GM21723 (cell line): ENCODE results near the gene TBC1D3H.
"Not testable (repeated sequence)": the region's sequence is repeated elsewhere in the genome, so short reads cannot be mapped to it uniquely, and the experiment has no call there.

Experiments used
- ATAC-seq: cut with Tn5 transposase; IDR thresholded peaks from one replicate; pipeline ENCODE4 v1.9.1; 2021; ENCODE audit warnings: mild to moderate bottlenecking, moderate library complexity; ENCODE audit not compliant: unreplicated experiment

Gene TBC1D3H

GRCh38 chr17:36388385-36389245, at the start of gene TBC1D3H:
Gene TBC1D3H (minus strand): TSS chr17:36388435. CDS start chr17:36386895, 1,540 bp downstream.
- not testable (repeated sequence) for ATAC-seq

DNA sequence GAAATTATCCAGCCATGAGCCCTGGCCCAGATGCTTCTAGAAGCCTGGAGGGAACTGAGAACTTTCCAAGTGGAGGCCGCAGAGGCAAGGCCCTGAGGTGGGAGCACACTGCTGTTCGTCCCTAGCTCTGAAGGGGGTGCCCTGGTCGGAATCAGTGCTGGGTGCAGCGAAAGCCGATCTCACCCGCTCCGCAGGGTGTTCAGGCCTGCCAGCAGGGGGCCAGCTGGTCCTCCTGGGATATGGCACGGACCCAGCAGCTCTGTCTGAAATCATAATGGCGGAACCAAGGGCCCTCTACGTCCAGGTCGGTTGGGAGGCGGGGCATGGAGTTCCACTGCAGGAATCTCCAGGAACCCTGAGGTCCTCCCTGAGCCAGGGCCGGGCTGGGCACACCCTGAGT, 40.7 kb upstream of the TBC1D3H start:
- ATAC-seq, result not testable (repeated sequence)

DNA sequence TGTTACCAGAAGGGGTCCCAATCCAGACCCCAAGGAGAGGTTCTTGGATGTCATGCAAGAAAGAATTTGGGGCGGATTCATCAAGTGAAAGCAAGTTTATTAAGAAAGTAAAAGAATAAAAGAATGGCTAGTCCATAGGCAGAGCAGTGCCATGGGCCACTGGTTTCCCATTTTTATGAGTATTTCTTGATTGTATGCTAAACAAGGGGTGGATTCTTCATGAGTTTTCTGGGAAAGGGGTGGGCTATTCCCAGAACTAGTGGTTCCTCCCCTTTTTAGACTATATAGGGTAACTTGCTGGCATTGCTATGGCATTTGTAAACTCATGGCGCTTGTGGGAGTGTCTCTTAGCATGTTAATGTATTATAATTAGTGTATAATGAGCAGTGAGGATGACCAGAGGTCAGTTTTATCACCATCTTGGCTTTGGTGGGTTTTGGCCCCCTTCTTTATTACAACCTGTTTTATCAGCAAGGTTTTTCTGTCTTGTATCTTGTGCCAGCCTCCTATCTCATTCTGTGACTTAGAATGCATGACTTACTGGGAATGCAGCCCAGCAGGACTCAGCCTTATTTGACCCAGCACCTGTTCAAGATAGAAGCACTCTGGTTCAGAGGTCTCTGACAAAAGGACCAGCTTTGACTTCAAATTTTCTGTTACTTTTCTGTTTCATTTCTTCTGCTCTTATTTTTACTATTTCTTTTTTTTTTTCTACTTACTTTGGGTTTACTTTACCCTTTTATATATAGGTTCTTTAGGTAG, 27.1 kb upstream of the TBC1D3H start:
- ATAC-seq, result not testable (repeated sequence)

DNA sequence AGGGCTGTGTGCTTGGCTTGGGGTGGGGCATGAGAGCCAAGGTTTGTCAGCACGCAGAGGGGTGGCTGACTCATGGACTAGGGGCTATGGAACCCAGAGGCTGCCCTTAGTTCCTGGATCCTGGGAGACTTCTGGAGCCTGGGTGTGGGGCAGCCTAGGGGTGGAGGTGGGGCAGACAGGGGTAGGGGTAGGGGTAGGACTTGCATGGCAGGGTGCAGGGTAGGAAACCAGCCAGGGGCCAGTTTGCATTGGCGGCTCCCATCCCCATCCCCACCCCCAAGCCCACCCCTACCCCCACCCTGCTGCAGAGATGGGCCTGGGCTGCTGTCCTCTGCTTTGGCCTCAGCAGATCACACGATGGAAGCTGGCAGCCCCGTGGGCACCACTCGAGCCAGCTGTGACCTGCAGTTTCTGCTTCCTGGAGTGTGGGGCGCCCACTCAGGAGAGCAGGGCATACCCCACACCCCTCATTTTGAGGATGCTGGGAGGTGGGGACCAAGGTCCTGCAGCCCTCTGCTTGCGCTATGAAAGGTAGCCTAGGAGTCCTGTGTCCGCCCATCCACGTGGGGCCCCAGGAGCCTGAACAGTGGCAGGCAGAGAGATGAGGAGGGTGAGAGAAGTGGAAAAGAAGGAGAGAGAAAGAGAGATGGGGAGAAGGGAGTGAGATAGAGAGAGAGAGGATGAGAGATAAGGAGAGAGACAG, 2.9 kb upstream of the TBC1D3H start:
- not testable (repeated sequence) for ATAC-seq

- ATAC-seq, result not testable (repeated sequence)
Observed at GRCh38 chr17:36375938-36376337, 12.3 kb downstream of the TBC1D3H start.

DNA sequence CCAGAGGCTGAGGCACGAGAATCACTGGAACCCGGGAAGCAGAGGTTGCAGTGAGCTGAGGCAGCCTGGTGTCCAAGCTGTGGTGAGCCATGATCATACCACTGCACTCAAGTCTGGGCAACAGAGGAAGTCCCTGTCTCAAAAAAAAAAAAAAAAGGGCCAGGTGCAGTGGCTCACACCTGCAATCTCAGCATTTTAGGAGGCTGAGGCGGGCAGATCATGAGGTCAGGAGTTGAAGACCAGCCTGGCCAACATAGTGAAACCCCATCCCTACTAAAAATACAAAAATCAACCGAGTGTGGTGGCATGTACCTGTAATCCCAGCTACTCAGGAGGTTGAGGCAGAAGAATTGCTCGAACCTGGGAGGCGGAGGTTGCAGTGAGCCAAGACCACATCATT, 25.7 kb downstream of the TBC1D3H start:
- not testable (repeated sequence) for ATAC-seq
